Placental pericyte (primary cell): ENCODE results near the gene DNASE1L3. TPM values are rescaled to one million over a fixed set of nuclear protein-coding genes. Genes with fewer than 3 reads are reported as not detected.

ENCODE experiments used
- total RNA-seq: library from RNA; depleted of rRNA; stranded (reverse); fragments of >200 nt; gene quantifications from 2 replicates; pipeline ENCODE4 v1.2.3, GENCODE V29; 2012

Gene DNASE1L3, protein sequence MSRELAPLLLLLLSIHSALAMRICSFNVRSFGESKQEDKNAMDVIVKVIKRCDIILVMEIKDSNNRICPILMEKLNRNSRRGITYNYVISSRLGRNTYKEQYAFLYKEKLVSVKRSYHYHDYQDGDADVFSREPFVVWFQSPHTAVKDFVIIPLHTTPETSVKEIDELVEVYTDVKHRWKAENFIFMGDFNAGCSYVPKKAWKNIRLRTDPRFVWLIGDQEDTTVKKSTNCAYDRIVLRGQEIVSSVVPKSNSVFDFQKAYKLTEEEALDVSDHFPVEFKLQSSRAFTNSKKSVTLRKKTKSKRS
- not detected in 2 replicates for total RNA-seq

DNA sequence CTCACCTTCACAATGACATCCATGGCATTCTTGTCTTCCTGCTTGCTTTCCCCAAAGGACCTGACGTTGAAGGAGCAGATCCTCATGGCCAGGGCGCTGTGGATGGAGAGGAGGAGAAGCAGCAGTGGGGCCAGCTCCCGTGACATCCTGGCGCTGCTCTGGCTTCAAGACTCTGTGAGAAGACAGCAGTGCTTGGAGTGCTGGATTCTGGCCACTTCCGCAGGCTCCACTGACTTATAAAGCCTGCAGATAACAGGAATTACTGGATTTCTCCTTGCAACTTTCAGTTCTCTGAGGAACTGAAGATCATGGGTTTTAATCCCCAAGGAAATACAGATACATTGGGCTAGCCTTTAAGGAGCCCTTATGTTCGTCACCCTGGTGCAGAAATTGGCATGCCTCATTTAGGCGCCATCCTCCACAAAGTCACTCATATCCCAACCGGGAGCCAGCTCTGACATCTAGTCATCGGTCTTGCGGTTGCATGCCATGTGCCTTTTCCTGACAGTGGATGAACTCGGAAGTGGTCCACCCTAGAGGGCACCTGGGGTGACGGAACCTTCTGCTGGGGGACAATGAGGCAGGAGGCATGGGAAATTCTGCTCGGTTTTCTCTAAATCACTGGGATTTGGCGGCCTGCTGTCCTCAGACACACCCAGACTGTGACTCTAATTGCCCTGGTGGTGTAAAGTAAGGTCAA is at the start of gene DNASE1L3:
Gene DNASE1L3 (minus strand): TSS at position 212 of the 700 bp plus-strand sequence. CDS start 66 bp downstream, at position 146.

DNA sequence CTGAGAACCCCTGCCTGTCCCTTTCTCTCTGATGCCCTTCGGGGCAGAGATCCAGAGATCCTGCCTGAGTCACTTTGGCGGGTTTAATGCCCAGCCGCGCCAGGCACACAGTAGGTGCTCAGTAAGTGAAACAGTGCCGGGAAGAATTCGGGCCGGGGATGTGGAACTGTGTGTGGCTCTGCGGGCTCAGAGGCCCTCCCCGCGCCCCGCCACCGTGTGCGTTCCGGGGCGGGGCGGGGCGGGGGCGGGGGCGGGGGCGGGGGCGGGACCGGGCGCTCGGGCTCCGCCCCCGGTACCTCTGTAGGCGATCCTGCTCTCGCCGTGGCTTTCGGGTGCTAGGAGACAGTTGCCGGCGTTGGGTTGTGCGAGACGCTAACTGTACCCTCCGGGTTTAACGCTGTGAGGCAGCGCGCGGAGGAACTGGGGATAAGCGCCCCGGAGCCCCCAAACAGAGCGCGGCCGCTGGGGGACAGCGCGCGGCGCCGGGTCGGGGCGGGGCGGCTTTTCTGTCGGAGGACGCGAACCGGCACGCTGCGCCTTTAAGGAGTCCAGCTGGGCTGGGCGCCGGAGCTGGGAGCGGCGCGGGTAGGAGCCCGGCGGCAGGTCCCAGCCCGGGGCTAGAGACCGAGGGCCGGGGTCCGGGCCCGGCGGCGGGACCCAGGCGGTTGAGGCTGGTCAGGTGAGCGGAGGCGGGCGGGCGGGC is 26.6 kb upstream of the DNASE1L3 start, which contains the start of gene ABHD6:
Gene ABHD6 (plus strand): TSS at position 555 of the 703 bp plus-strand sequence. CDS start 18,795 bp downstream, outside the sequence.

Other genes starting within 250 kb of the DNASE1L3 start
- gene FLNB, start 202.6 kb downstream of the DNASE1L3 start, total RNA-seq = 431 and 616 TPM in 2 replicates
- gene ABHD6, start 26.8 kb upstream of the DNASE1L3 start, total RNA-seq = 7.4 and 10.5 TPM in 2 replicates
- 12.0 and 17.5 TPM in 2 replicates for gene RPP14, start 95.3 kb upstream of the DNASE1L3 start, total RNA-seq
- 6.1 and 7.4 TPM in 2 replicates for gene HTD2, start 95.5 kb upstream of the DNASE1L3 start, total RNA-seq
- gene PXK, start 121.9 kb upstream of the DNASE1L3 start, total RNA-seq = 23.9 and 52.7 TPM in 2 replicates
- gene PDHB, start 222.9 kb upstream of the DNASE1L3 start, total RNA-seq = 61.5 and 62.6 TPM in 2 replicates